ENCODE measurements around the gene SHTN1. TPM values are rescaled to one million over a fixed set of nuclear protein-coding genes. Genes with fewer than 3 reads are reported as not detected.
A peak's percentile ranks its signal among the peaks of the same experiment; 100 is the strongest.

The SHTN1 gene
- total and polyA plus RNA-seq, 8 donors, result 7.4 to 49.1 (median 15.7) TPM

DNA sequence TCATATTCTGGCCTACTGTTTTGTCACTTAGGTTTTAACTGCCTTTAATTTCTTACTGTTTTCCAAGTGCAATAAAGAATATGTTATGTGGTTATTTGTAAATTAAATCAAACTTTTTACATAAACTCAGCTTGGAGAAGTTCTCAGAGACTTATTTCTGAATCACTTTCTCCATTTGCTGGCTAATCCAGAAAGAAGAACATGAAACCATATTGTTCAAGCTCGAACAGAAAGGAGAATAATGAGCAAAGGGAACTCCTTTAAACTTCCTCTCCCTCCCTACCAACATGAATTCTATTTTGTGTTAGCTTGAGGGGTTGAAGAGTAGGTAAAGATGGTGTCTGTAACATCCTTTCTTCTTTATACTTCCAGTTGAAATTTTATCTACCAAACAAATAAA, 52.3 kb downstream of the SHTN1 start:
- Histone ChIP-seq H3K4me3 (no peak overlapping the region), H3K4me1 (peaks cover 0 to 6% (median 0%) of the 10 kb centered on the region in 4 donors), H3K27me3 (no peaks in the 10 kb centered on the region), H3K36me3 (peaks cover 0 to 23% (median 15%) of the 10 kb centered on the region in 4 donors), H3K9me3 (no peaks in the 10 kb centered on the region), H3K27ac (no peak overlapping the region)
- WGBS, 5 donors, result 50 to 79% (median 67%) methylated on average over 1 of the region's 1 CpG
- TF ChIP-seq, protein P1, sequence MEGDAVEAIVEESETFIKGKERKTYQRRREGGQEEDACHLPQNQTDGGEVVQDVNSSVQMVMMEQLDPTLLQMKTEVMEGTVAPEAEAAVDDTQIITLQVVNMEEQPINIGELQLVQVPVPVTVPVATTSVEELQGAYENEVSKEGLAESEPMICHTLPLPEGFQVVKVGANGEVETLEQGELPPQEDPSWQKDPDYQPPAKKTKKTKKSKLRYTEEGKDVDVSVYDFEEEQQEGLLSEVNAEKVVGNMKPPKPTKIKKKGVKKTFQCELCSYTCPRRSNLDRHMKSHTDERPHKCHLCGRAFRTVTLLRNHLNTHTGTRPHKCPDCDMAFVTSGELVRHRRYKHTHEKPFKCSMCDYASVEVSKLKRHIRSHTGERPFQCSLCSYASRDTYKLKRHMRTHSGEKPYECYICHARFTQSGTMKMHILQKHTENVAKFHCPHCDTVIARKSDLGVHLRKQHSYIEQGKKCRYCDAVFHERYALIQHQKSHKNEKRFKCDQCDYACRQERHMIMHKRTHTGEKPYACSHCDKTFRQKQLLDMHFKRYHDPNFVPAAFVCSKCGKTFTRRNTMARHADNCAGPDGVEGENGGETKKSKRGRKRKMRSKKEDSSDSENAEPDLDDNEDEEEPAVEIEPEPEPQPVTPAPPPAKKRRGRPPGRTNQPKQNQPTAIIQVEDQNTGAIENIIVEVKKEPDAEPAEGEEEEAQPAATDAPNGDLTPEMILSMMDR (IDR thresholded peaks at IDR 0.05), result no peak
- TF ChIP-seq POLR2AphosphoS5 (IDR thresholded peaks at IDR 0.05) (no peak), EP300 (IDR thresholded peaks at IDR 0.05) (no peak), POLR2A (IDR thresholded peaks at IDR 0.05) (no peak)
- no peak for DNase-seq
- intact Hi-C loops (cut with DNase I; ENCODE audit: low total_unique reads), result no loop called here

DNA sequence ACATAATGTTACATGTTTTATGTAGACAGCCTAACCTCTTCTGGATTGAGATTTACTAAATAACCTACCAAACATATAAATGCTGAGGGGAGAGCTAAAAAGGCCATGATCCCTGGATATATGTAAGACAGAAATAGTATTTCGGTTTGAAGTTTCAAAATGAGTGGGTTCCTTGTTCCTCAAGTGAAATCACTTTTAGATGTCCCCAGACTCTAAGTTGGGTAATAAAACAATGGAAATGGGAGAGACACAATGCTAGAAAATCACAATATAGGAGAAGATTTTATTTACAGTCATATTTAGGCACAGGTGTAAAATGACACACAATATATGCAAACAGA, 56.5 kb downstream of the SHTN1 start:
- WGBS, 5 donors, result 61 to 97% (median 86%) methylated on average over 1 of the region's 1 CpG
- peak overlapping the region in 2 of 5 donors; percentile 18 to 27 for H3K27ac ChIP-seq

DNA sequence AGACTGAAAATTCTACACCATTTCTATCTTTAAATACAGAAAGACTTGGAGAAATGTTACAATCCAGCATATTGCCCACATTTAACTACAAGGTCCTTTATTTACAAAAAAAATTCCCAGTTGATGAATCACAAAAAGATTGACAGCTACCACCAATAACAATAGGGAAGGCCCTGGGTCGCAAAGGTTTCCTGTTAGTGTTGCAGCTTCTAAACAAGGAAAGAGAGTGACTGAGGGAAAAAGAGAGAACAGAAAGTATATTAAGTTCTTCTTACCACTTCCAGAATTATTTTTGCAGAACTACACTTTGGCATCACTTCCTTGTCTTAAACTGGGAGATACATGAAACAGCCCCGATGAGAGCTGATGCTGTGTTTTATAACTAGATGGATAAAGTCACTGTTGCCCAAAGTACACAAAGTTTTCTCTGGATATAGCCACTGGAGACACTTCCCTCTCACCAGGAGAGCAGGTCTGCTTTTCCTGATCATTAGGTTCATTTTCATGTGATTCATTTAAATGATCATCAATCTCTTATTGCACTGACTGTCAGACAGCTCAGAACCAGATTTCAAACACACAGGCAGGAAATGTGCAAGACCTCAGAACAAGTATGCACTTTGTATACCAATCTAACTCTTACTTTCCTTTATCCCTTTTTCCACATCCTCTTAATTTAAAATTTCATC, 57.0 kb downstream of the SHTN1 start:
- H3K27ac ChIP-seq, result peak overlapping the region in 2 of 5 donors; percentile 18 to 27
- TF ChIP-seq POLR2A (IDR thresholded peaks at IDR 0.05) (no peak), EP300 (IDR thresholded peaks at IDR 0.05) (no peak), POLR2AphosphoS5 (IDR thresholded peaks at IDR 0.05) (no peak)
- TF ChIP-seq, protein P1 (IDR thresholded peaks at IDR 0.05), result no peak
- peaks cover 0 to 15% (median 0%) of the 10 kb centered on the region in 4 donors for H3K4me1 ChIP-seq
- no peaks in the 10 kb centered on the region for H3K27me3 ChIP-seq
- no peak overlapping the region for H3K4me3 ChIP-seq
- H3K36me3 ChIP-seq, result peaks cover 0 to 36% (median 28%) of the 10 kb centered on the region in 4 donors
- no peaks in the 10 kb centered on the region for H3K9me3 ChIP-seq
- WGBS, 5 donors, result 48 to 69% (median 64%) methylated on average over 2 of the region's 2 CpGs
- intact Hi-C loops (cut with DNase I; ENCODE audit: low total_unique reads), result no loop called here
- DNase-seq, result peak in 1 of 2 donors; percentile 17

More for the DNA sequence above, 56.5 kb downstream of the SHTN1 start:
- Histone ChIP-seq H3K36me3 (peaks cover 0 to 33% (median 27%) of the 10 kb centered on the region in 4 donors), H3K9me3 (no peaks in the 10 kb centered on the region), H3K4me3 (no peak overlapping the region), H3K27me3 (no peaks in the 10 kb centered on the region), H3K4me1 (peaks cover 0 to 15% (median 0%) of the 10 kb centered on the region in 4 donors)
- TF ChIP-seq EP300 (IDR thresholded peaks at IDR 0.05) (no peak), POLR2AphosphoS5 (IDR thresholded peaks at IDR 0.05) (no peak), POLR2A (IDR thresholded peaks at IDR 0.05) (no peak)
- TF ChIP-seq, protein P1 (IDR thresholded peaks at IDR 0.05), result no peak
- intact Hi-C loops (cut with DNase I; ENCODE audit: low total_unique reads), result no loop called here
- no peak for DNase-seq

DNA sequence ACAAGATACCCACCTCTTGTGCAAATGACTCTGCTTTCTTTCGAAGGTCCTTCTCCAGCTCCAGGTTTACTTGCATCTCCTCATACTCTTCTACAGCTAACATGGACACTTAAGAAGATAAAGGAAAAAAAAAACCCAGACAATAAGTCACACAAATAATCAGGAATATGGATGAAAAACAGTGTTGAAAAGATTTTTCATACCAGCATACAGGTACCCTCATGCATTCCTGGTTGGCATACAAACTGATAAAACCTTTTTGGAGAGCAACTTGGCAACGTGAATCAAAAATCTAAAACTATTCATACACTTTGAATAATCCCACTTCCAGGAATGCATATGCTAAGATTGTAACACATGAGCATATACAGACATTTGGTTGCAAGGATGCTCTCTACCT, 60.1 kb downstream of the SHTN1 start:
- no peaks in the 10 kb centered on the region for H3K9me3 ChIP-seq
- WGBS, 5 donors, result 90 to 95% (median 93%) methylated on average over 2 of the region's 2 CpGs
- no peak for DNase-seq
- TF ChIP-seq, protein P1 (IDR thresholded peaks at IDR 0.05), result no peak
- TF ChIP-seq EP300 (IDR thresholded peaks at IDR 0.05) (no peak), POLR2A (IDR thresholded peaks at IDR 0.05) (no peak), POLR2AphosphoS5 (IDR thresholded peaks at IDR 0.05) (no peak)
- no peaks in the 10 kb centered on the region for H3K27me3 ChIP-seq
- H3K4me1 ChIP-seq, result peaks cover 0 to 15% (median 0%) of the 10 kb centered on the region in 4 donors
- H3K4me3 ChIP-seq, result no peak overlapping the region
- H3K27ac ChIP-seq, result no peak overlapping the region
- H3K36me3 ChIP-seq, result peaks cover 0 to 31% (median 22%) of the 10 kb centered on the region in 4 donors
- intact Hi-C loops (cut with DNase I; ENCODE audit: low total_unique reads), result no loop called here

Measured in stomach (tissue), 9 donors.